ENCODE measurements around the gene TMEM131.

The TMEM131 gene

DNA sequence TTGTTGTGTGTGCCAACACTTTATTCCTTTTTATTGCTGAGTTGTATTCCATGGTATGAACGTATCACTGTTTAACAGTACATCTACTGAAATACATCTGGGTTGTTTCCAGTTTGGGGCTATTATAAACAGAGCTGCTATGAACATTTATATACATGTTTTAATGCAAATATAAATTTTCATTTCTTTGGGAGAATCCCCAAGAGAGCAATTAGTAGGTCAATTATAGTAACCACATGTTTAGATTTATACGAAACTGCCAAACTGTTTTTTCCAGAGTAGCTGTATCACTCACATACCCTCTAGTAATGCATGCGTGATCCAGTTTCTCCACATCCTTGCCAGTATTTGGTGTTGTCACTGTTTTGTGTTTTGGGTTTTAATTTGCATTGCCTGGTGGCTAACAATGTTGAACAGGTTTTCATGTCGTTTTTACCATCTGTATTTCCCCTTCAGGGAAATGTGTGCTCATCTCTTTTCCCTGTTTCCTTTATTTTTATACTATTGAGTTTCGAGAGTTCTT lies 81.0 kb downstream of the TMEM131 start:
- H3K9me3 ChIP-seq (ENCODE audit: insufficient read depth, low read length) = no peaks in the 10 kb centered on the region
- H3K27ac ChIP-seq (ENCODE audit: low read length) = no peak overlapping the region
- H3K4me3 ChIP-seq (ENCODE audit: low read length) = no peak overlapping the region
- H3K4me1 ChIP-seq (ENCODE audit: low read length) = peaks cover 54% of the 10 kb centered on the region
- H3K9ac ChIP-seq (ENCODE audit: low read length) = no peak overlapping the region
- H3K36me3 ChIP-seq (replicated peaks; ENCODE audit: low read depth, low read length) = peaks cover 34% of the 10 kb centered on the region
- H3K4me2 ChIP-seq (ENCODE audit: low read length) = no peak overlapping the region; the same call in 1 of the 2 replicates
- TF ChIP-seq EZH2phosphoT487 (IDR thresholded peaks at IDR 0.05; ENCODE audit: low read depth) = no peak
- TF ChIP-seq, protein P1, sequence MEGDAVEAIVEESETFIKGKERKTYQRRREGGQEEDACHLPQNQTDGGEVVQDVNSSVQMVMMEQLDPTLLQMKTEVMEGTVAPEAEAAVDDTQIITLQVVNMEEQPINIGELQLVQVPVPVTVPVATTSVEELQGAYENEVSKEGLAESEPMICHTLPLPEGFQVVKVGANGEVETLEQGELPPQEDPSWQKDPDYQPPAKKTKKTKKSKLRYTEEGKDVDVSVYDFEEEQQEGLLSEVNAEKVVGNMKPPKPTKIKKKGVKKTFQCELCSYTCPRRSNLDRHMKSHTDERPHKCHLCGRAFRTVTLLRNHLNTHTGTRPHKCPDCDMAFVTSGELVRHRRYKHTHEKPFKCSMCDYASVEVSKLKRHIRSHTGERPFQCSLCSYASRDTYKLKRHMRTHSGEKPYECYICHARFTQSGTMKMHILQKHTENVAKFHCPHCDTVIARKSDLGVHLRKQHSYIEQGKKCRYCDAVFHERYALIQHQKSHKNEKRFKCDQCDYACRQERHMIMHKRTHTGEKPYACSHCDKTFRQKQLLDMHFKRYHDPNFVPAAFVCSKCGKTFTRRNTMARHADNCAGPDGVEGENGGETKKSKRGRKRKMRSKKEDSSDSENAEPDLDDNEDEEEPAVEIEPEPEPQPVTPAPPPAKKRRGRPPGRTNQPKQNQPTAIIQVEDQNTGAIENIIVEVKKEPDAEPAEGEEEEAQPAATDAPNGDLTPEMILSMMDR (IDR thresholded peaks at IDR 0.05; ENCODE audit: low read depth, low read length) = no peak
- H4K20me1 ChIP-seq (ENCODE audit: insufficient read depth, low read length) = peaks cover 16% of the 10 kb centered on the region; the same call in 1 of the 2 replicates
- no peaks in the 10 kb centered on the region for H3K27me3 ChIP-seq (ENCODE audit: low read depth, low read length)
- H2AFZ ChIP-seq (ENCODE audit: low read depth, low read length) = no peak overlapping the region
- peaks cover 94% of the 10 kb centered on the region for H3K79me2 ChIP-seq (ENCODE audit: low read length)

DNA sequence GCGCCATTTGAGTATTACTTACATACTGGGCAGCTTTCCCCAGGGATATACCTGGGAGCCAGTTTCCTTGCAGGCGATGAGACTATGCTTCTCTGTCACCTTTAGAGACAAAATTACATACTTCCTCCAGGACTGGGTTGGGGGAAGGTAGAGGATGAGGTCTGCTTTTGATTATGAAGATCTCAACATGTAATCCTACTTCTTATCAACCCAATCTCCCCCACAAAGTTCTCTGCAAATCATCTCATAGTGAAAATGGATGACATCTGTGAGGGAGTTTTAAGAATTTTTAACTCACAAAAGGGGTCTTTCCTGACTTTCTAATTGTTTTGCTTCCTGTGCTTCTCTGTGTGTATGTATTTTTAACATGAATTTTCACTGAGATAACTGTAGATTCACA lies 81.9 kb downstream of the TMEM131 start:
- Histone ChIP-seq H3K27me3 (ENCODE audit: low read depth, low read length) (no peaks in the 10 kb centered on the region), H3K4me2 (ENCODE audit: low read length) (peak overlapping the region; percentile 21), H3K9me3 (ENCODE audit: insufficient read depth, low read length) (no peaks in the 10 kb centered on the region), H2AFZ (ENCODE audit: low read depth, low read length) (no peak overlapping the region), H3K4me1 (ENCODE audit: low read length) (peaks cover 63% of the 10 kb centered on the region), H3K27ac (ENCODE audit: low read length) (peak overlapping the region; percentile 96), H3K9ac (ENCODE audit: low read length) (no peak overlapping the region), H3K36me3 (replicated peaks; ENCODE audit: low read depth, low read length) (peaks cover 30% of the 10 kb centered on the region), H3K79me2 (ENCODE audit: low read length) (peaks cover 95% of the 10 kb centered on the region), H3K4me3 (ENCODE audit: low read length) (no peak overlapping the region), H4K20me1 (ENCODE audit: insufficient read depth, low read length) (peaks cover 16% of the 10 kb centered on the region; the same call in 1 of the 2 replicates)
- TF ChIP-seq EZH2phosphoT487 (IDR thresholded peaks at IDR 0.05; ENCODE audit: low read depth) = no peak
- TF ChIP-seq, protein P1 (IDR thresholded peaks at IDR 0.05; ENCODE audit: low read depth, low read length) = no peak

DNA sequence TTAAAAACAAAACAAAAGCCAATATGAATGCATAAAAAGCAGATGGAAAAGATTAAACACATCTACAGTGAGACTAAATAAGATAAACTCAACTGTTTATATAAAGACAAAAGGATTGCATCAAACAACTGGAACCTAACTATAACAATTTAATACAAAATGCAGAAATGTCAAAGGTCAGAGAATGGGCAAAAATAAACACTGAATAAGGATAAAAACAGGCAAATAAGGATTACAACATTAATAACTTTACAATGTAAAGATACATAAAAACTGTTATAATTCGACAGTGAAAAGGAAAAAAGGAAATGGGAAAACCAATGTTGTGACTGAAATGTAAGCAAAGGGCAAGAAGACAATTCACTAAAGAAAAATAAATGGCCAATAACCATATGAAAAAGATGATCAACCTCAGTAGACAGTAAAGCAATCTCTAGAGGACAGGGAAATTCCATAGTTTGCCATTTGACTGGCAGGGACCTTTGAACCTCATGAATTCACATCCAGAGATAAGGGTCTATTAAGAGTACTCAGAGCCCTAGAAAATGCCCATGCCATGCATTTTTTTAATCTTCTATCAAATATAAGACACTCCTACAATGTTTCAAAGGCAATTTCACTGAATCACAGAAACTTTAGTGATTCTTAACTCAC lies 83.7 kb downstream of the TMEM131 start:
- H3K4me3 ChIP-seq (ENCODE audit: low read length) = peak overlapping the region; percentile 48
- H3K4me1 ChIP-seq (ENCODE audit: low read length) = peaks cover 80% of the 10 kb centered on the region
- H3K9me3 ChIP-seq (ENCODE audit: insufficient read depth, low read length) = no peaks in the 10 kb centered on the region
- H3K27ac ChIP-seq (ENCODE audit: low read length) = peak overlapping the region; percentile 96
- H3K27me3 ChIP-seq (ENCODE audit: low read depth, low read length) = no peaks in the 10 kb centered on the region
- TF ChIP-seq, protein P1 (IDR thresholded peaks at IDR 0.05; ENCODE audit: low read depth, low read length) = no peak
- TF ChIP-seq EZH2phosphoT487 (IDR thresholded peaks at IDR 0.05; ENCODE audit: low read depth) = no peak
- peaks cover 23% of the 10 kb centered on the region for H3K36me3 ChIP-seq (replicated peaks; ENCODE audit: low read depth, low read length)
- H3K9ac ChIP-seq (ENCODE audit: low read length) = peak overlapping the region; percentile 58
- H4K20me1 ChIP-seq (ENCODE audit: insufficient read depth, low read length) = peaks cover 2% of the 10 kb centered on the region; the same call in 1 of the 2 replicates
- peak overlapping the region; percentile 78 for H3K4me2 ChIP-seq (ENCODE audit: low read length)
- peaks cover 91% of the 10 kb centered on the region for H3K79me2 ChIP-seq (ENCODE audit: low read length)
- no peak overlapping the region for H2AFZ ChIP-seq (ENCODE audit: low read depth, low read length)

DNA sequence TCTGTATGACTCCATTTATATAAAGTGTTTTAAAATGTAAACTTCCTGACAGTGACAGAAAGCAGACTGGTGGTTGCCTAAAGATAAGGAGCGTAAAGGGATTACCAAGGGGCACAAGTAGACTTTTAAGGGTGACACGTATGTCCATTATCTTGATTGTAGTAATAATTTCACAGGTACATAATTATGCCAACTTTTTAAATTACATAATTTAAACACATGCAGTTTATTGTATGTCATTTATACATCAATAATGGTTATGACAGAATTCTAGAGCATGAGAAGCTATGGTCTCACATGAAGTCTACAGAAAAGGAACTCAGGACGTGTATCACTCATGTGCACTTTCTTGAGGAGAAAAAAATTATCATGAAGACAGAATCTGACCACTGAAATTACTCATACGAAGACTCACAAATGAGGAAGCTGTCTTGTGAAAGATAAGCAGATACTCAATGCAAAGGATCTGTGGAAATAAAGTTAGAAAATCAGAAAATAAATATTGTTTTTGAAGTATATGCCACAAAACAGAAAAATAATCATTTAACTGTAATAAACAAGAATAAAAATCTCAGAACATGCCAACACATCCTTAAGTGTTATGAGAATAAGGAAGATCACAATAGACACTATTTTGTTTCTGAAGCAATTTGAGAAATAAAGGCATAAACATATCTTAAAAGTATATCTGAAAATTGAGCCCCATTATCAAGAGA lies 84.4 kb downstream of the TMEM131 start:
- H3K27me3 ChIP-seq (ENCODE audit: low read depth, low read length) = no peaks in the 10 kb centered on the region
- H3K79me2 ChIP-seq (ENCODE audit: low read length) = peaks cover 92% of the 10 kb centered on the region
- H3K4me2 ChIP-seq (ENCODE audit: low read length) = peak overlapping the region; percentile 97

More for the DNA sequence above, 84.4 kb downstream of the TMEM131 start:
- peak overlapping the region; percentile 58 for H3K9ac ChIP-seq (ENCODE audit: low read length)
- H3K9me3 ChIP-seq (ENCODE audit: insufficient read depth, low read length) = no peaks in the 10 kb centered on the region
- TF ChIP-seq, protein P1 (IDR thresholded peaks at IDR 0.05; ENCODE audit: low read depth, low read length) = no peak
- TF ChIP-seq EZH2phosphoT487 (IDR thresholded peaks at IDR 0.05; ENCODE audit: low read depth) = no peak
- peak overlapping the region; percentile 48 for H3K4me3 ChIP-seq (ENCODE audit: low read length)
- peaks cover 29% of the 10 kb centered on the region for H3K36me3 ChIP-seq (replicated peaks; ENCODE audit: low read depth, low read length)
- H3K4me1 ChIP-seq (ENCODE audit: low read length) = peaks cover 87% of the 10 kb centered on the region
- H2AFZ ChIP-seq (ENCODE audit: low read depth, low read length) = no peak overlapping the region
- no peaks in the 10 kb centered on the region for H4K20me1 ChIP-seq (ENCODE audit: insufficient read depth, low read length)
- H3K27ac ChIP-seq (ENCODE audit: low read length) = peak overlapping the region; percentile 96

All from OCI-LY3 (cell line).